ENCODE results near the gene URB2. TPM values are rescaled to one million over a fixed set of nuclear protein-coding genes. Genes with fewer than 3 reads are reported as not detected.

URB2 gene
- 9.6 and 11.2 TPM in 2 replicates for total RNA-seq
- 8.9 TPM for total RNA-seq (2013)
- 5.4 and 6.5 TPM in 2 replicates for polyA plus RNA-seq
- polyA minus RNA-seq, result 9.3 and 11.3 TPM in 2 replicates

GRCh38 chr1:229625915-229626831, at the start of gene URB2, which contains the start of gene TAF5L:
Gene URB2, plus strand, starts transcription at chr1:229626247. Its CDS starts 1,387 bp downstream, at chr1:229627634.
Gene TAF5L, minus strand, starts transcription at chr1:229626122. Its CDS starts 11,640 bp downstream, at chr1:229614482.
- Mint-ChIP-seq H3K4me3 (peak within 1 kb of the TSS; percentile 98), H3K27me3 (no peaks in the 10 kb centered on the region), H3K4me1 (peaks cover 48% of the 10 kb centered on the region), H3K9me3 (ENCODE audit: insufficient read depth) (no peaks in the 10 kb centered on the region), H3K27ac (peak within 1 kb of the TSS; percentile 93)
- under 1% methylated on average over 97 of the region's 97 CpGs for WGBS (ENCODE audit: insufficient coverage)
- peaks cover 23% of the 10 kb centered on the region for H4K20me1 ChIP-seq (ENCODE audit: control insufficient read depth, insufficient read depth, low read length, poor library complexity, severe bottlenecking)
- no peaks in the 10 kb centered on the region for H3K36me3 ChIP-seq (replicated peaks in 1 of 2; ENCODE audit: control extremely low read depth in 1 of 2, control insufficient read depth in 1 of 2, extremely low read depth in 1 of 2, insufficient read depth in 2 of 2, low read length in 1 of 2)
- H3K27ac ChIP-seq (ENCODE audit: low read length in 2 of 2), result peak within 1 kb of the TSS; percentile 58 to 82
- ChIA-PET POLR2A (interaction anchor here (1.0 to 3.0 kb wide), 3 partner anchors 8 to 68 kb away, joined by 3 to 22 read pairs (median 3); partner anchors contain the start of gene ABCB10), CTCF (interaction anchor here (4.5 kb wide), 1 partner anchor 68 kb away, joined by 38 read pairs; the partner anchor contains the start of gene ABCB10)
- H3K79me2 ChIP-seq (ENCODE audit: control insufficient read depth, insufficient read depth, low read length), result peaks cover 75% of the 10 kb centered on the region
- TF ChIP-seq EZH2 (IDR thresholded peaks at IDR 0.05; ENCODE audit: borderline replicate concordance, insufficient read depth, low read depth, low read length, poor library complexity, severe bottlenecking) (no peak), CTCF (IDR thresholded peaks at IDR 0.05) (no peak)
- H3K9ac ChIP-seq (ENCODE audit: low read length), result peak within 1 kb of the TSS; percentile 77
- peak within 1 kb of the TSS; percentile 74 to 91 (median 86) for H3K4me3 ChIP-seq (ENCODE audit: control extremely low read depth in 1 of 5, extremely low read depth in 1 of 5, insufficient read depth in 1 of 5, low read depth in 2 of 5, low read length in 4 of 5)
- H3K27me3 ChIP-seq (replicated peaks in 1 of 4; ENCODE audit: control extremely low read depth in 1 of 4, control insufficient read depth in 3 of 4, insufficient read depth in 4 of 4, low read length in 3 of 4), result no peaks in the 10 kb centered on the region
- H3K4me1 ChIP-seq (ENCODE audit: control insufficient read depth in 2 of 2, insufficient read depth in 2 of 2, low read length in 2 of 2), result peaks cover 25 to 28% of the 10 kb centered on the region in 2 donors
- H2AFZ ChIP-seq (ENCODE audit: insufficient read depth, low read depth, low read length, poor library complexity, severe bottlenecking), result peak within 1 kb of the TSS; percentile 85
- ATAC-seq (ENCODE audit: low read depth) (peak; percentile 92), DNase-seq (peak; percentile 90)
- H3K9me3 ChIP-seq (ENCODE audit: control extremely low read depth in 1 of 3, control insufficient read depth in 2 of 3, insufficient read depth in 1 of 3, low read length in 2 of 3), result no peaks in the 10 kb centered on the region
- intact Hi-C loops (cut with micrococcal nuclease), result loop anchor here (1.0 to 5.0 kb wide), 6 partner anchors 67 to 1351 kb away; partner anchors contain the start of genes ARV1, CCSAP, NUP133 and RAB4A
- H3K4me2 ChIP-seq (replicated peaks; ENCODE audit: low read depth, low read length, poor library complexity, severe bottlenecking), result peak within 1 kb of the TSS; percentile 87
